HepG2 (cell line): ENCODE measurements around the gene PFKFB2.

Source experiments
- CTCF ChIP-seq: sonication (generic); formaldehyde crosslinking; IDR thresholded peaks from 2 replicates; pipeline ENCODE4 v1.5.0; 2020; ENCODE audit warnings: mild to moderate bottlenecking, missing genetic modification reagents, moderate library complexity
- TARDBP ChIP-seq: sonication (generic); formaldehyde crosslinking; IDR thresholded peaks from 2 replicates; pipeline ENCODE4 v1.8.0; 2022; ENCODE audit warnings: mild to moderate bottlenecking, missing genetic modification reagents

GRCh38 chr1:207034208-207034607 lies 18.9 kb upstream of the PFKFB2 start:
- TF ChIP-seq TARDBP (CRISPR knock-in tag) (no peak), CTCF (CRISPR knock-in tag) (no peak)
